A549 (cell line): ENCODE measurements around the gene USP17L30. TPM values are rescaled to one million over a fixed set of nuclear protein-coding genes. Genes with fewer than 3 reads are reported as not detected.

Source experiments
- ATAC-seq, 2 experiments: fragments of 200-7000 bp in 1 of 2; fragments of >200 bp in 1 of 2; cut with Nextera tagmentation in 1 of 2; cut with Tn5 transposase in 1 of 2; 3 replicates each; pipeline versions ENCODE4 v1.8.0 to v1.9.1; 2018 to 2020; ENCODE audit warnings: mild to moderate bottlenecking in 1 of 2, moderate library complexity in 1 of 2
- CTCF ChIA-PET: fragments of 300-600 bp; sonication (Branson Sonifier 250); formaldehyde crosslinking; extraction: SDS; loops from one replicate; lab custom pipeline; 2021; ENCODE audit warnings: antibody characterized with exemption, inconsistent platforms; lab: Yijun Ruan, JAX
- POLR2A ChIA-PET: fragments of 350-600 bp; formaldehyde crosslinking; extraction: SDS; loops from one replicate; lab custom pipeline; 2021; ENCODE audit warnings: antibody characterized with exemption, inconsistent platforms; lab: Yijun Ruan, JAX
- DNase-seq, 2 experiments: peaks; one replicate each; pipeline versions ENCODE4 v3.0.0 to v3.0.0-alpha.2; 2011 to 2016; ENCODE audit warnings: low read depth in 1 of 2, low spot score in 1 of 2
- FAIRE-seq: peaks from 2 replicates; lab custom pipeline; 2011; peaks lifted over from hg19 to GRCh38; lab: Jason Lieb, UNC
- H3K27ac ChIP-seq, 2 experiments: fragments of >200 bp; sonication (Bioruptor Twin); formaldehyde crosslinking; 3 replicates each; pipeline ENCODE4 v1.5.1; 2016 to 2017
- H3K4me1 ChIP-seq: fragments of >200 bp; sonication (Bioruptor Twin); formaldehyde crosslinking; 3 replicates; pipeline ENCODE4 v1.6.1; 2016
- H3K4me2 ChIP-seq: fragments of >200 bp; sonication (Bioruptor Twin); formaldehyde crosslinking; 3 replicates; pipeline ENCODE4 v1.6.1; 2016
- H3K4me3 ChIP-seq: fragments of >200 bp; sonication (Bioruptor Twin); formaldehyde crosslinking; 3 replicates; pipeline ENCODE4 v1.5.1; 2016
- H3K9me3 ChIP-seq: fragments of >200 bp; sonication (Bioruptor Twin); formaldehyde crosslinking; 3 replicates; pipeline ENCODE4 v1.6.1; 2016
- JUNB ChIP-seq: fragments of >200 bp; sonication (Bioruptor Twin); formaldehyde crosslinking; IDR thresholded peaks from 2 replicates; pipeline ENCODE4 v1.6.1; 2016
- MAFK ChIP-seq: fragments of 450-650 bp; IDR thresholded peaks from 2 replicates; pipeline ENCODE4 v1.6.1; 2014; ENCODE audit not compliant: partially characterized antibody
- MAZ ChIP-seq: fragments of 150-350 bp; IDR thresholded peaks from 2 replicates; pipeline ENCODE4 v1.6.1; 2014; ENCODE audit warnings: antibody characterized with exemption, low read depth, low read length, borderline replicate concordance
- NFE2L2 ChIP-seq: fragments of 150-350 bp; conservative IDR thresholded peaks from 2 replicates; pipeline ENCODE4 v1.6.1; 2014; ENCODE audit warnings: low read length
- POLR2AphosphoS2 ChIP-seq: conservative IDR thresholded peaks from 2 replicates; pipeline ENCODE4 v1.6.1; 2012; ENCODE audit warnings: low read length, improper control_type of control experiment, inconsistent platforms
- RCOR1 ChIP-seq: fragments of 150-350 bp; IDR thresholded peaks from 2 replicates; pipeline ENCODE4 v1.6.1; 2014; ENCODE audit warnings: antibody characterized with exemption, low read length, low read depth
- RFX5 ChIP-seq: fragments of 450-650 bp; IDR thresholded peaks from 2 replicates; pipeline ENCODE4 v1.7.1; 2014; ENCODE audit warnings: antibody characterized with exemption, mild to moderate bottlenecking, moderate library complexity
- SMC3 ChIP-seq: fragments of >200 bp; sonication (Bioruptor Twin); formaldehyde crosslinking; IDR thresholded peaks from 3 replicates; pipeline ENCODE4 v1.6.1; 2018; ENCODE audit warnings: inconsistent platforms
- SREBF2 ChIP-seq: fragments of 450-650 bp; IDR thresholded peaks from 2 replicates; pipeline ENCODE4 v1.6.1; 2014; ENCODE audit warnings: mild to moderate bottlenecking, moderate library complexity
- WGBS: methylation state at CpG from one replicate; pipeline ENCODE4 v1.1.6; 2017; ENCODE audit errors: missing lambda C conversion rate; 5-methylcytosine and 5-hydroxymethylcytosine counted together
- polyA plus RNA-seq, 4 experiments: library from polyadenylated mRNA; depleted of rRNA in 3 of 4; stranded (reverse); fragments of >200 nt; fragmentation: RNase III in 1 of 4; extraction: RNeasy Plus Mini Kit Qiagen cat#74134 plus additional on column Dnase treatment in 1 of 4; gene quantifications; 2 replicates in 3 of 4; 3 replicates in 1 of 4; pipeline ENCODE4 v1.2.3, GENCODE V29; 2011 to 2017
- small RNA-seq, 6 experiments: library from RNA; depleted of rRNA; stranded (forward); fragments of <200 nt; gene quantifications; one replicate each; pipeline ENCODE3, GENCODE V24; 2012
- TF ChIP-seq, protein P1 (sequence below): IDR thresholded peaks from 2 replicates; pipeline ENCODE4 v1.6.1; 2012
- TF ChIP-seq, protein P2 (sequence below): IDR thresholded peaks from 2 replicates; pipeline ENCODE4 v1.6.1; 2012
- TF ChIP-seq, protein P3 (sequence below): fragments of >200 bp; sonication (Bioruptor Twin); formaldehyde crosslinking; IDR thresholded peaks from 2 replicates; pipeline ENCODE4 v1.6.1; 2016
- TF ChIP-seq, protein P4 (sequence below): fragments of 250-450 bp; sonication (Bioruptor Pico); IDR thresholded peaks from 2 replicates; pipeline ENCODE4 v1.5.0; 2020; ENCODE audit warnings: low read depth, mild to moderate bottlenecking, moderate library complexity
- TF ChIP-seq, protein P5 (sequence below): fragments of >200 bp; sonication (Bioruptor Twin); formaldehyde crosslinking; IDR thresholded peaks from 3 replicates; pipeline ENCODE4 v1.5.1; 2016

The USP17L30 gene
- polyA plus RNA-seq, 2 of the 4 experiments (the other 2 are of a cell fraction) = not detected

DNA sequence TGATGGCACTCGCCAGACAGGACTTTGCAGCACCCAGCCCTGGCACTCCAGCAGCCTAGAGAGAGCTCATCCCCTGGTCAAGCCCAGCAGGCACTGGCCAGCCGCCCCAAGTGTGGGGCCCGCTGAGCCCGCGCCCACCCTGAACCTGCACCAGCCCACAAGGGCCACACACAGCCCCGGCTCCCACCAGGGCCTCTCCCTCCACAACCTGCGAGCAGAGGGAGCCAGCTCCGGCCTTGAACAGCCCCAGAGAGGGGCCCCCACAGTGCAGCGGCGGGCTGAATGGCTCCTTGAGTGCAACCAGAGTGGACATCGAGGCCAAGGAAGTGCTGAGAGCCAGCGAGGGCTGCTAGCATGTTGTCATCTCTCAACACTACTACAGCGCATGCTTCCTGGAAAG is 46.9 kb downstream of the USP17L30 start:
- ChIA-PET POLR2A (no interaction called here), CTCF (no interaction called here)
- TF ChIP-seq NFE2L2 (no peak), RCOR1 (no peak), SMC3 (no peak), SREBF2 (no peak), RFX5 (no peak), MAFK (no peak), MAZ (no peak), JUNB (no peak), POLR2AphosphoS2 (no peak)
- TF ChIP-seq, protein P1, sequence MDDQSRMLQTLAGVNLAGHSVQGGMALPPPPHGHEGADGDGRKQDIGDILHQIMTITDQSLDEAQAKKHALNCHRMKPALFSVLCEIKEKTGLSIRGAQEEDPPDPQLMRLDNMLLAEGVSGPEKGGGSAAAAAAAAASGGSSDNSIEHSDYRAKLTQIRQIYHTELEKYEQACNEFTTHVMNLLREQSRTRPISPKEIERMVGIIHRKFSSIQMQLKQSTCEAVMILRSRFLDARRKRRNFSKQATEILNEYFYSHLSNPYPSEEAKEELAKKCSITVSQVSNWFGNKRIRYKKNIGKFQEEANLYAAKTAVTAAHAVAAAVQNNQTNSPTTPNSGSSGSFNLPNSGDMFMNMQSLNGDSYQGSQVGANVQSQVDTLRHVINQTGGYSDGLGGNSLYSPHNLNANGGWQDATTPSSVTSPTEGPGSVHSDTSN = no peak
- TF ChIP-seq, protein P2, sequence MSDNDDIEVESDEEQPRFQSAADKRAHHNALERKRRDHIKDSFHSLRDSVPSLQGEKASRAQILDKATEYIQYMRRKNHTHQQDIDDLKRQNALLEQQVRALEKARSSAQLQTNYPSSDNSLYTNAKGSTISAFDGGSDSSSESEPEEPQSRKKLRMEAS = no peak
- TF ChIP-seq, protein P3, sequence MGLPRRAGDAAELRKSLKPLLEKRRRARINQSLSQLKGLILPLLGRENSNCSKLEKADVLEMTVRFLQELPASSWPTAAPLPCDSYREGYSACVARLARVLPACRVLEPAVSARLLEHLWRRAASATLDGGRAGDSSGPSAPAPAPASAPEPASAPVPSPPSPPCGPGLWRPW = no peak
- TF ChIP-seq, protein P4, sequence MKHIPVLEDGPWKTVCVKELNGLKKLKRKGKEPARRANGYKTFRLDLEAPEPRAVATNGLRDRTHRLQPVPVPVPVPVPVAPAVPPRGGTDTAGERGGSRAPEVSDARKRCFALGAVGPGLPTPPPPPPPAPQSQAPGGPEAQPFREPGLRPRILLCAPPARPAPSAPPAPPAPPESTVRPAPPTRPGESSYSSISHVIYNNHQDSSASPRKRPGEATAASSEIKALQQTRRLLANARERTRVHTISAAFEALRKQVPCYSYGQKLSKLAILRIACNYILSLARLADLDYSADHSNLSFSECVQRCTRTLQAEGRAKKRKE (CRISPR knock-in tag) = no peak
- TF ChIP-seq, protein P5, sequence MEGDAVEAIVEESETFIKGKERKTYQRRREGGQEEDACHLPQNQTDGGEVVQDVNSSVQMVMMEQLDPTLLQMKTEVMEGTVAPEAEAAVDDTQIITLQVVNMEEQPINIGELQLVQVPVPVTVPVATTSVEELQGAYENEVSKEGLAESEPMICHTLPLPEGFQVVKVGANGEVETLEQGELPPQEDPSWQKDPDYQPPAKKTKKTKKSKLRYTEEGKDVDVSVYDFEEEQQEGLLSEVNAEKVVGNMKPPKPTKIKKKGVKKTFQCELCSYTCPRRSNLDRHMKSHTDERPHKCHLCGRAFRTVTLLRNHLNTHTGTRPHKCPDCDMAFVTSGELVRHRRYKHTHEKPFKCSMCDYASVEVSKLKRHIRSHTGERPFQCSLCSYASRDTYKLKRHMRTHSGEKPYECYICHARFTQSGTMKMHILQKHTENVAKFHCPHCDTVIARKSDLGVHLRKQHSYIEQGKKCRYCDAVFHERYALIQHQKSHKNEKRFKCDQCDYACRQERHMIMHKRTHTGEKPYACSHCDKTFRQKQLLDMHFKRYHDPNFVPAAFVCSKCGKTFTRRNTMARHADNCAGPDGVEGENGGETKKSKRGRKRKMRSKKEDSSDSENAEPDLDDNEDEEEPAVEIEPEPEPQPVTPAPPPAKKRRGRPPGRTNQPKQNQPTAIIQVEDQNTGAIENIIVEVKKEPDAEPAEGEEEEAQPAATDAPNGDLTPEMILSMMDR = no peak
- no peak overlapping the region for H3K27ac ChIP-seq
- DNase-seq (no peak), ATAC-seq (no peak), FAIRE-seq (no peak)
- no peak overlapping the region for H3K4me2 ChIP-seq
- H3K9me3 ChIP-seq = no peaks in the 10 kb centered on the region
- H3K4me3 ChIP-seq = no peak overlapping the region
- WGBS = 90% methylated on average over 2 of the region's 13 CpGs
- H3K4me1 ChIP-seq = no peaks in the 10 kb centered on the region

Small RNA genes lying within 50 kb of the gene (small RNA-seq; reads per million reads assigned to genes)
- gene RNA5SP153 = 0 reads per million in 6 experiments

Other genes with a start within 250 kb of the USP17L30 start
- gene FAM90A26, start 192.7 kb upstream of the USP17L30 start, polyA plus RNA-seq (2011; rRNA removed) = not detected in 2 replicates
- not detected in 3 replicates for gene FAM90A26, start 192.7 kb upstream of the USP17L30 start, polyA plus RNA-seq (2017; fragmentation: RNase III; extraction: RNeasy Plus Mini Kit Qiagen cat#74134 plus additional on column Dnase treatment)
- not detected in 2 replicates for gene USP17L10, start 152.5 kb upstream of the USP17L30 start, polyA plus RNA-seq (2011; rRNA removed)
- gene USP17L10, start 152.5 kb upstream of the USP17L30 start, polyA plus RNA-seq (2017; fragmentation: RNase III; extraction: RNeasy Plus Mini Kit Qiagen cat#74134 plus additional on column Dnase treatment) = not detected in 3 replicates
- not detected in 2 replicates for gene USP17L11, start 147.7 kb upstream of the USP17L30 start, polyA plus RNA-seq (2011; rRNA removed)
- not detected in 3 replicates for gene USP17L11, start 147.7 kb upstream of the USP17L30 start, polyA plus RNA-seq (2017; fragmentation: RNase III; extraction: RNeasy Plus Mini Kit Qiagen cat#74134 plus additional on column Dnase treatment)
- not detected in 2 replicates for gene USP17L12, start 143.0 kb upstream of the USP17L30 start, polyA plus RNA-seq (2011; rRNA removed)
- gene USP17L12, start 143.0 kb upstream of the USP17L30 start, polyA plus RNA-seq (2017; fragmentation: RNase III; extraction: RNeasy Plus Mini Kit Qiagen cat#74134 plus additional on column Dnase treatment) = not detected in 3 replicates
- not detected in 2 replicates for gene USP17L13, start 138.2 kb upstream of the USP17L30 start, polyA plus RNA-seq (2011; rRNA removed)
- gene USP17L13, start 138.2 kb upstream of the USP17L30 start, polyA plus RNA-seq (2017; fragmentation: RNase III; extraction: RNeasy Plus Mini Kit Qiagen cat#74134 plus additional on column Dnase treatment) = not detected in 3 replicates
- not detected in 2 replicates for gene USP17L15, start 128.7 kb upstream of the USP17L30 start, polyA plus RNA-seq (2011; rRNA removed)
- not detected in 3 replicates for gene USP17L15, start 128.7 kb upstream of the USP17L30 start, polyA plus RNA-seq (2017; fragmentation: RNase III; extraction: RNeasy Plus Mini Kit Qiagen cat#74134 plus additional on column Dnase treatment)
- not detected in 2 replicates for gene USP17L17, start 119.2 kb upstream of the USP17L30 start, polyA plus RNA-seq (2011; rRNA removed)
- not detected in 3 replicates for gene USP17L17, start 119.2 kb upstream of the USP17L30 start, polyA plus RNA-seq (2017; fragmentation: RNase III; extraction: RNeasy Plus Mini Kit Qiagen cat#74134 plus additional on column Dnase treatment)
- not detected in 2 replicates for gene USP17L18, start 114.5 kb upstream of the USP17L30 start, polyA plus RNA-seq (2011; rRNA removed)
- gene USP17L18, start 114.5 kb upstream of the USP17L30 start, polyA plus RNA-seq (2017; fragmentation: RNase III; extraction: RNeasy Plus Mini Kit Qiagen cat#74134 plus additional on column Dnase treatment) = not detected in 3 replicates
- gene USP17L19, start 109.8 kb upstream of the USP17L30 start, polyA plus RNA-seq (2011; rRNA removed) = not detected in 2 replicates
- not detected in 3 replicates for gene USP17L19, start 109.8 kb upstream of the USP17L30 start, polyA plus RNA-seq (2017; fragmentation: RNase III; extraction: RNeasy Plus Mini Kit Qiagen cat#74134 plus additional on column Dnase treatment)
- gene USP17L20, start 105.0 kb upstream of the USP17L30 start, polyA plus RNA-seq (2011; rRNA removed) = not detected in 2 replicates
- not detected in 3 replicates for gene USP17L20, start 105.0 kb upstream of the USP17L30 start, polyA plus RNA-seq (2017; fragmentation: RNase III; extraction: RNeasy Plus Mini Kit Qiagen cat#74134 plus additional on column Dnase treatment)
- gene USP17L21, start 100.3 kb upstream of the USP17L30 start, polyA plus RNA-seq (2011; rRNA removed) = not detected in 2 replicates
- gene USP17L21, start 100.3 kb upstream of the USP17L30 start, polyA plus RNA-seq (2017; fragmentation: RNase III; extraction: RNeasy Plus Mini Kit Qiagen cat#74134 plus additional on column Dnase treatment) = not detected in 3 replicates
- not detected in 2 replicates for gene USP17L22, start 95.5 kb upstream of the USP17L30 start, polyA plus RNA-seq (2011; rRNA removed)
- not detected in 3 replicates for gene USP17L22, start 95.5 kb upstream of the USP17L30 start, polyA plus RNA-seq (2017; fragmentation: RNase III; extraction: RNeasy Plus Mini Kit Qiagen cat#74134 plus additional on column Dnase treatment)
- gene USP17L24, start 38.0 kb upstream of the USP17L30 start, polyA plus RNA-seq (2011; rRNA removed) = not detected in 2 replicates
- gene USP17L24, start 38.0 kb upstream of the USP17L30 start, polyA plus RNA-seq (2017; fragmentation: RNase III; extraction: RNeasy Plus Mini Kit Qiagen cat#74134 plus additional on column Dnase treatment) = not detected in 3 replicates
- not detected in 2 replicates for gene USP17L25, start 33.2 kb upstream of the USP17L30 start, polyA plus RNA-seq (2011; rRNA removed)
- not detected in 3 replicates for gene USP17L25, start 33.2 kb upstream of the USP17L30 start, polyA plus RNA-seq (2017; fragmentation: RNase III; extraction: RNeasy Plus Mini Kit Qiagen cat#74134 plus additional on column Dnase treatment)
- not detected in 2 replicates for gene USP17L26, start 28.5 kb upstream of the USP17L30 start, polyA plus RNA-seq (2011; rRNA removed)
- gene USP17L26, start 28.5 kb upstream of the USP17L30 start, polyA plus RNA-seq (2017; fragmentation: RNase III; extraction: RNeasy Plus Mini Kit Qiagen cat#74134 plus additional on column Dnase treatment) = not detected in 3 replicates
- not detected in 2 replicates for gene USP17L5, start 23.7 kb upstream of the USP17L30 start, polyA plus RNA-seq (2011; rRNA removed)
- not detected in 3 replicates for gene USP17L5, start 23.7 kb upstream of the USP17L30 start, polyA plus RNA-seq (2017; fragmentation: RNase III; extraction: RNeasy Plus Mini Kit Qiagen cat#74134 plus additional on column Dnase treatment)
- gene USP17L27, start 19.0 kb upstream of the USP17L30 start, polyA plus RNA-seq (2011; rRNA removed) = not detected in 2 replicates
- not detected in 3 replicates for gene USP17L27, start 19.0 kb upstream of the USP17L30 start, polyA plus RNA-seq (2017; fragmentation: RNase III; extraction: RNeasy Plus Mini Kit Qiagen cat#74134 plus additional on column Dnase treatment)
- gene USP17L28, start 14.2 kb upstream of the USP17L30 start, polyA plus RNA-seq (2011; rRNA removed) = not detected in 2 replicates
- not detected in 3 replicates for gene USP17L28, start 14.2 kb upstream of the USP17L30 start, polyA plus RNA-seq (2017; fragmentation: RNase III; extraction: RNeasy Plus Mini Kit Qiagen cat#74134 plus additional on column Dnase treatment)
- not detected in 2 replicates for gene USP17L29, start 9.5 kb upstream of the USP17L30 start, polyA plus RNA-seq (2011; rRNA removed)
- not detected in 3 replicates for gene USP17L29, start 9.5 kb upstream of the USP17L30 start, polyA plus RNA-seq (2017; fragmentation: RNase III; extraction: RNeasy Plus Mini Kit Qiagen cat#74134 plus additional on column Dnase treatment)
- gene DEFB131A, start 81.3 kb downstream of the USP17L30 start, polyA plus RNA-seq (2011; rRNA removed) = not detected in 2 replicates
- gene DEFB131A, start 81.3 kb downstream of the USP17L30 start, polyA plus RNA-seq (2017; fragmentation: RNase III; extraction: RNeasy Plus Mini Kit Qiagen cat#74134 plus additional on column Dnase treatment) = not detected in 3 replicates